ENCODE measurements around the gene THRB. TPM values are rescaled to one million over a fixed set of nuclear protein-coding genes. Genes with fewer than 3 reads are reported as not detected.

Gene THRB
- total RNA-seq, 1 experiment from 2014 or later: 9.7 TPM

DNA sequence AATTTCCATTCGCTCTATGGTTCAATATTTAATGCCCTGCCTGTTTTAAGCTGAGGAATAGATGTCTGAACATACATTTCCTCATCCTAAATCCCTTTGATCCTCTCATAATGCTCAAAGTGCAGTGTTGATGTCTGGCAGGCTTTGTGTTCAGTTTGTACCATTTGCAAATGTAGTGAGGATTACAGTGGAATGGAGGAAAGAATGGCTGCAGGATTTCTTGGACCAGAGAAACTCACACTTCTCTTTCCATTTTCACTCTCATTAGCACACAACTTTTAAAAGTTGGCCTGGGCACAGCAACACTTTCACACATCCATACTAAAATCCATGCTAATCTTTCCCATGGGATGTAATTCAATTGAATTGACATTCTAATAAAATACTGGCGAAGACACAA lies 28.6 kb upstream of the THRB start:
- intact Hi-C loops (cut with micrococcal nuclease; ENCODE audit: unreplicated experiment): loop anchor here (5.0 kb wide), 1 partner anchor 154 kb away; no protein-coding TSS in a partner anchor
- peaks cover 37% of the 10 kb centered on the region for H3K4me1 ChIP-seq (replicated peaks; ENCODE audit: insufficient read depth)
- ChIA-PET CTCF (no interaction called here), POLR2A (ENCODE audit: unreplicated experiment) (no interaction called here)
- H3K4me3 ChIP-seq: no peak overlapping the region
- H3K36me3 ChIP-seq (ENCODE audit: low read depth): no peaks in the 10 kb centered on the region
- no peaks in the 10 kb centered on the region for H3K27me3 ChIP-seq (ENCODE audit: insufficient read depth, low read depth)
- H2AFZ ChIP-seq: no peak overlapping the region
- H3K4me2 ChIP-seq: no peak overlapping the region
- DNase-seq: no peak
- no peaks in the 10 kb centered on the region for H3K9me2 ChIP-seq (ENCODE audit: insufficient read depth)
- peaks cover 19% of the 10 kb centered on the region; the same call in 1 of the 2 replicates for H3F3A ChIP-seq (ENCODE audit: insufficient read depth, low read depth)
- no peak overlapping the region for H3K27ac ChIP-seq
- no peaks in the 10 kb centered on the region for H3K79me2 ChIP-seq (ENCODE audit: low read depth)
- BruUV-seq (replicated peaks): no TSS peak
- no peaks in the 10 kb centered on the region for H4K20me1 ChIP-seq (ENCODE audit: insufficient read depth)
- no peaks in the 10 kb centered on the region for H3K9me3 ChIP-seq (ENCODE audit: insufficient read depth, low read depth)
- TF ChIP-seq, protein P1, sequence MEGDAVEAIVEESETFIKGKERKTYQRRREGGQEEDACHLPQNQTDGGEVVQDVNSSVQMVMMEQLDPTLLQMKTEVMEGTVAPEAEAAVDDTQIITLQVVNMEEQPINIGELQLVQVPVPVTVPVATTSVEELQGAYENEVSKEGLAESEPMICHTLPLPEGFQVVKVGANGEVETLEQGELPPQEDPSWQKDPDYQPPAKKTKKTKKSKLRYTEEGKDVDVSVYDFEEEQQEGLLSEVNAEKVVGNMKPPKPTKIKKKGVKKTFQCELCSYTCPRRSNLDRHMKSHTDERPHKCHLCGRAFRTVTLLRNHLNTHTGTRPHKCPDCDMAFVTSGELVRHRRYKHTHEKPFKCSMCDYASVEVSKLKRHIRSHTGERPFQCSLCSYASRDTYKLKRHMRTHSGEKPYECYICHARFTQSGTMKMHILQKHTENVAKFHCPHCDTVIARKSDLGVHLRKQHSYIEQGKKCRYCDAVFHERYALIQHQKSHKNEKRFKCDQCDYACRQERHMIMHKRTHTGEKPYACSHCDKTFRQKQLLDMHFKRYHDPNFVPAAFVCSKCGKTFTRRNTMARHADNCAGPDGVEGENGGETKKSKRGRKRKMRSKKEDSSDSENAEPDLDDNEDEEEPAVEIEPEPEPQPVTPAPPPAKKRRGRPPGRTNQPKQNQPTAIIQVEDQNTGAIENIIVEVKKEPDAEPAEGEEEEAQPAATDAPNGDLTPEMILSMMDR (conservative IDR thresholded peaks at IDR 0.05): no peak
- no peak for TF ChIP-seq EZH2 (IDR thresholded peaks at IDR 0.05; ENCODE audit: low read depth)

DNA sequence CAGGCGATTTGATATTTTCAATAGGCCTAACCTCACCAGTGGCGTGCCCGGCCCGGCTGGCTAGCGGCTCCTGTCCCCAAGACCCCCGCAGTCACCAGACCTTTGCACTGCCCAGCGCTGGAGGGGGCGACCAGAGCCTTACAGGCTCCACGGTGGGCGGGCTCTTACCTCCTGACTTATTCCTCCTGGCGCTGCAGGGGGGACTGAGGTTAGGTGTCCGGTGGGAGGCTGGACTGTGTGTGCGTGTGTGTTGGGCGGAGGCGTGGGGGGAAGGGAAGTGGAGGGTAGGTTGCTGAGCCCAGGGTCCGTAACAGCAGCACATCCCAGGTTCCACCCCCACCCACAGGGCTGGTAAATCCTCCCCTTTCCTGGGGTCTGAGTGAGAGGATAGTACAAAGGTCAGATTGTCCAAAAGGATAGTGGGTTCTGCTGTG lies 27.5 kb upstream of the THRB start:
- H4K20me1 ChIP-seq (ENCODE audit: insufficient read depth): no peaks in the 10 kb centered on the region
- no TSS peak for BruUV-seq (replicated peaks)
- no peak overlapping the region; the same call in 1 of the 2 replicates for H2AFZ ChIP-seq
- H3F3A ChIP-seq (ENCODE audit: insufficient read depth, low read depth): peaks cover 19% of the 10 kb centered on the region; the same call in 1 of the 2 replicates
- H3K4me2 ChIP-seq: peak overlapping the region; percentile 71
- intact Hi-C loops (cut with micrococcal nuclease; ENCODE audit: unreplicated experiment): loop anchor here (5.0 kb wide), 1 partner anchor 155 kb away; no protein-coding TSS in a partner anchor
- H3K27me3 ChIP-seq (ENCODE audit: insufficient read depth, low read depth): no peaks in the 10 kb centered on the region
- no peaks in the 10 kb centered on the region for H3K36me3 ChIP-seq (ENCODE audit: low read depth)
- DNase-seq: no peak
- H3K9me3 ChIP-seq (ENCODE audit: insufficient read depth, low read depth): no peaks in the 10 kb centered on the region
- no peaks in the 10 kb centered on the region for H3K9me2 ChIP-seq (ENCODE audit: insufficient read depth)
- no peaks in the 10 kb centered on the region for H3K79me2 ChIP-seq (ENCODE audit: low read depth)
- ChIA-PET CTCF (no interaction called here), POLR2A (ENCODE audit: unreplicated experiment) (no interaction called here)
- peak overlapping the region; percentile 87; the same call in 1 of the 2 replicates for H3K4me3 ChIP-seq
- peaks cover 37% of the 10 kb centered on the region for H3K4me1 ChIP-seq (replicated peaks; ENCODE audit: insufficient read depth)
- no peak overlapping the region for H3K27ac ChIP-seq
- TF ChIP-seq, protein P1 (conservative IDR thresholded peaks at IDR 0.05): no peak
- no peak for TF ChIP-seq EZH2 (IDR thresholded peaks at IDR 0.05; ENCODE audit: low read depth)

DNA sequence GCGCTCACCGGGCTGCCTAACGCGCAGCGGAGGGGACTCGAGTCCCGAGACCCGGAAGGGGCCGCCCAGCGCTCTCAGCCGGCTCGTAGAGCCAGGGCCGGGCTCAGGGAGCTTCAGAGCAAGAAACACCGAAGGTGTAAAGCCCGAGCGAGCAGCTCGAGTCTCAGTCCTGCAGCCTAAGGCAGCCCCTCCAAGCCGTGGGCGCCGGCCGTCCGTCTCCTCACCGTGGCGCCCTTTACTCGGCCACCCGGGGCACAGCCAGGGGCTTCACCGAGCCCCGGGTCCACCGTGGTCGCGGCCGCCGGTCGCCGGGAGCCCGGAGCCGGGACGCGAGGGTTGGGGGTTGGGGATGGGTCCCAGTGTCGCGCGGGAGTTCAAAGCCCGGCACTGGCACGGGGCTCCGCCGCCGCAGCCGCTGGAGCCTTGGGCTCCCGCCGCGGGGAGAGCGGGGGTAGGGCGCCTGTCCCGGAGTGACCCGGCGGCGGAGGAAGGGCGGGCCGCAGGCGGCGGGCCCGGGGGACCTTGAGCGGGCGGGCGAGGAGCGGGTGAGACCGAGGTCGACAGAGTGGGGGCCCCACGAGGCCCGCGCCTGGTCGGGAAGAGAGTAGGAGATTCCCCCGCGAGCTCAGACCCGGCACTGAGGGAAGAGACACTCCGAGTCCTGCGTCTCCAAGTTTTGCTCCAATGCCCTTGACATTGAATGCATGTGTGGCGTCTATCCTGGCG lies 26.9 kb upstream of the THRB start:
- H3K9me2 ChIP-seq (ENCODE audit: insufficient read depth): no peaks in the 10 kb centered on the region
- ChIA-PET POLR2A (ENCODE audit: unreplicated experiment) (interaction anchor here (0.6 to 0.7 kb wide), 4 partner anchors 124 to 1261 kb away, joined by 3 to 6 read pairs (median 4); no protein-coding TSS in a partner anchor), CTCF (no interaction called here)
- intact Hi-C loops (cut with micrococcal nuclease; ENCODE audit: unreplicated experiment): loop anchor here (5.0 kb wide), 1 partner anchor 156 kb away; no protein-coding TSS in a partner anchor
- TF ChIP-seq EZH2 (IDR thresholded peaks at IDR 0.05; ENCODE audit: low read depth): no peak
- TF ChIP-seq, protein P1 (conservative IDR thresholded peaks at IDR 0.05): no peak; the same call in 1 of the 2 replicates
- no TSS peak for BruUV-seq (replicated peaks)
- H2AFZ ChIP-seq: peak overlapping the region; percentile 99
- peak overlapping the region; percentile 56 for H3K27ac ChIP-seq
- H3K4me2 ChIP-seq: peak overlapping the region; percentile 71
- H4K20me1 ChIP-seq (ENCODE audit: insufficient read depth): no peaks in the 10 kb centered on the region
- H3K36me3 ChIP-seq (ENCODE audit: low read depth): no peaks in the 10 kb centered on the region
- H3K9me3 ChIP-seq (ENCODE audit: insufficient read depth, low read depth): no peaks in the 10 kb centered on the region
- peak overlapping the region; percentile 87 for H3K4me3 ChIP-seq
- H3K27me3 ChIP-seq (ENCODE audit: insufficient read depth, low read depth): no peaks in the 10 kb centered on the region
- DNase-seq: peak in 1 of 2 experiments; percentile 51
- peaks cover 37% of the 10 kb centered on the region for H3K4me1 ChIP-seq (replicated peaks; ENCODE audit: insufficient read depth)
- H3K79me2 ChIP-seq (ENCODE audit: low read depth): no peaks in the 10 kb centered on the region
- peaks cover 19% of the 10 kb centered on the region; the same call in 1 of the 2 replicates for H3F3A ChIP-seq (ENCODE audit: insufficient read depth, low read depth)
